D721Med (cell line): ENCODE data around the gene COX7B2.
A peak's percentile ranks its signal among the peaks of the same experiment; 100 is the strongest.

Experiments
- DNase-seq: peaks from one replicate; pipeline ENCODE4 v3.0.0; 2011; ENCODE audit warnings: low spot score; ENCODE audit not compliant: insufficient read length
- FAIRE-seq: peaks from 2 replicates; lab custom pipeline; 2011; peaks lifted over from hg19 to GRCh38; lab: Jason Lieb, UNC
- CTCF ChIP-seq: IDR thresholded peaks from 2 replicates; pipeline ENCODE4 v1.5.1; 2012; ENCODE audit warnings: mild to moderate bottlenecking, control low read depth; ENCODE audit not compliant: insufficient read depth; ENCODE audit errors: missing control alignments

The COX7B2 gene

GRCh38 chr4:46949822-46950221 is 40.8 kb upstream of the COX7B2 start:
- TF ChIP-seq CTCF = no peak
- FAIRE-seq (no peak), DNase-seq (no peak)

- DNase-seq (no peak), FAIRE-seq (no peak)
- no peak for TF ChIP-seq CTCF
Observed at GRCh38 chr4:46947541-46947940, 38.5 kb upstream of the COX7B2 start.

- FAIRE-seq (no peak), DNase-seq (no peak)
- TF ChIP-seq CTCF = no peak
Observed at GRCh38 chr4:46946919-46947536, 38.0 kb upstream of the COX7B2 start.

GRCh38 chr4:46945062-46945461 is 36.0 kb upstream of the COX7B2 start:
- no peak for TF ChIP-seq CTCF
- FAIRE-seq = no peak
- no peak for DNase-seq

- FAIRE-seq = no peak
- TF ChIP-seq CTCF = no peak
Observed at GRCh38 chr4:46944345-46944744, 35.3 kb upstream of the COX7B2 start.

GRCh38 chr4:46937493-46937892 is 28.4 kb upstream of the COX7B2 start:
- TF ChIP-seq CTCF = peak; percentile 26
- DNase-seq = no peak
- no peak for FAIRE-seq

More at GRCh38 chr4:46944345-46944744, 35.3 kb upstream of the COX7B2 start:
- DNase-seq = no peak

GRCh38 chr4:46934726-46935125 is 25.7 kb upstream of the COX7B2 start:
- no peak for FAIRE-seq
- no peak for DNase-seq

More at GRCh38 chr4:46934726-46935125, 25.7 kb upstream of the COX7B2 start:
- no peak for TF ChIP-seq CTCF
